OCI-LY7 (cell line): ENCODE data around the gene TCL1B. TPM values are rescaled to one million over a fixed set of nuclear protein-coding genes. Genes with fewer than 3 reads are reported as not detected.

Source experiments
- BruUV-seq: library from RNA; stranded (reverse); fragments of 400-500 nt; replicated peaks from 2 replicates; lab custom pipeline; 2021; lab: Mats Ljungman, UMichigan
- CTCF ChIA-PET: fragments of 300-600 bp; sonication (Branson Sonifier 250); formaldehyde crosslinking; loops from one replicate; lab custom pipeline; 2022; ENCODE audit warnings: antibody characterized with exemption; ENCODE audit not compliant: unreplicated experiment; lab: Charles Lee
- POLR2A ChIA-PET: fragments of 300-600 bp; sonication (Branson Sonifier 250); formaldehyde crosslinking; loops from one replicate; lab custom pipeline; 2022; ENCODE audit warnings: antibody characterized with exemption; lab: Charles Lee
- DNase-seq: peaks from one replicate; pipeline ENCODE4 v3.0.0-alpha.2; 2015; ENCODE audit warnings: low spot score
- H2AFZ ChIP-seq: fragments of 200-600 bp; sonication (generic), shearing (Covaris generic); 2 replicates; pipeline ENCODE4 v1.6.1; 2014; ENCODE audit warnings: mild to moderate bottlenecking, antibody characterized with exemption, low read length, moderate library complexity
- H3K27ac ChIP-seq: fragments of 200-600 bp; sonication (generic); 2 replicates; pipeline ENCODE4 v1.5.1; 2014; ENCODE audit warnings: mixed run types, low read depth, mild to moderate bottlenecking, moderate library complexity, low read length, inconsistent platforms; ENCODE audit not compliant: poor library complexity, severe bottlenecking
- H3K36me3 ChIP-seq: fragments of 200-600 bp; sonication (generic); 2 replicates; pipeline ENCODE4 v1.6.1; 2014; ENCODE audit warnings: mild to moderate bottlenecking, antibody characterized with exemption, low read length, moderate library complexity, mixed read lengths; ENCODE audit not compliant: insufficient read depth
- H3K4me1 ChIP-seq: fragments of 200-600 bp; sonication (generic); 2 replicates; pipeline ENCODE4 v1.5.1; 2014; ENCODE audit warnings: mild to moderate bottlenecking, low read length; ENCODE audit not compliant: insufficient read depth, poor library complexity, severe bottlenecking
- H3K4me2 ChIP-seq: fragments of 200-600 bp; sonication (generic); 2 replicates; pipeline ENCODE4 v1.6.1; 2014; ENCODE audit warnings: mild to moderate bottlenecking, low read length
- H3K4me3 ChIP-seq: fragments of 200-600 bp; sonication (generic); 2 replicates; pipeline ENCODE4 v1.5.1; 2014; ENCODE audit warnings: mild to moderate bottlenecking, low read depth, low read length; ENCODE audit not compliant: poor library complexity, severe bottlenecking
- H3K79me2 ChIP-seq: fragments of 200-600 bp; sonication (generic); 2 replicates; pipeline ENCODE4 v1.6.1; 2016; ENCODE audit warnings: low read depth, mild to moderate bottlenecking, low read length, moderate library complexity, mixed read lengths; ENCODE audit not compliant: insufficient read depth
- H3K9me2 ChIP-seq: fragments of 200-600 bp; sonication (generic); 2 replicates; pipeline ENCODE4 v1.6.1; 2016; ENCODE audit warnings: mild to moderate bottlenecking, low read length, mixed read lengths; ENCODE audit not compliant: insufficient read depth
- H3K9me3 ChIP-seq: fragments of 200-600 bp; sonication (generic); 2 replicates; pipeline ENCODE4 v1.6.1; 2014; ENCODE audit warnings: mild to moderate bottlenecking, mixed run types, low read length, mixed read lengths
- H4K20me1 ChIP-seq: fragments of 200-600 bp; sonication (generic); 2 replicates; pipeline ENCODE4 v1.6.1; 2014; ENCODE audit warnings: mild to moderate bottlenecking, antibody characterized with exemption, low read length, moderate library complexity, mixed read lengths; ENCODE audit not compliant: insufficient read depth
- CTCF ChIP-seq: fragments of 200-600 bp; sonication (generic); conservative IDR thresholded peaks from 2 replicates; pipeline ENCODE4 v1.5.1; 2014; ENCODE audit warnings: mild to moderate bottlenecking, antibody characterized with exemption, low read length, moderate library complexity, mixed read lengths
- EZH2phosphoT487 ChIP-seq: fragments of 200-600 bp; sonication (generic); IDR thresholded peaks from 2 replicates; pipeline ENCODE4 v1.6.1; 2018; ENCODE audit warnings: low read depth, borderline replicate concordance, mild to moderate bottlenecking, mixed run types, antibody characterized with exemption, low read length, moderate library complexity, mixed read lengths
- intact Hi-C: fragments of 100-400 bp; cut with micrococcal nuclease; formaldehyde crosslinking; loops from one replicate; pipeline ENCODE4 v1.10.0; 2022; ENCODE audit not compliant: unreplicated experiment
- total RNA-seq, 2 experiments: library from RNA; depleted of rRNA in 1 of 2; stranded (reverse); fragments of >200 nt in 1 of 2; shearing (Covaris generic) in 1 of 2; gene quantifications; 2 replicates each; pipeline ENCODE4 v1.2.3, GENCODE V29; 2014 to 2022

The TCL1B gene
- total RNA-seq, 2 experiments from 2014 or later, result 5.6 to 75.2 TPM

DNA sequence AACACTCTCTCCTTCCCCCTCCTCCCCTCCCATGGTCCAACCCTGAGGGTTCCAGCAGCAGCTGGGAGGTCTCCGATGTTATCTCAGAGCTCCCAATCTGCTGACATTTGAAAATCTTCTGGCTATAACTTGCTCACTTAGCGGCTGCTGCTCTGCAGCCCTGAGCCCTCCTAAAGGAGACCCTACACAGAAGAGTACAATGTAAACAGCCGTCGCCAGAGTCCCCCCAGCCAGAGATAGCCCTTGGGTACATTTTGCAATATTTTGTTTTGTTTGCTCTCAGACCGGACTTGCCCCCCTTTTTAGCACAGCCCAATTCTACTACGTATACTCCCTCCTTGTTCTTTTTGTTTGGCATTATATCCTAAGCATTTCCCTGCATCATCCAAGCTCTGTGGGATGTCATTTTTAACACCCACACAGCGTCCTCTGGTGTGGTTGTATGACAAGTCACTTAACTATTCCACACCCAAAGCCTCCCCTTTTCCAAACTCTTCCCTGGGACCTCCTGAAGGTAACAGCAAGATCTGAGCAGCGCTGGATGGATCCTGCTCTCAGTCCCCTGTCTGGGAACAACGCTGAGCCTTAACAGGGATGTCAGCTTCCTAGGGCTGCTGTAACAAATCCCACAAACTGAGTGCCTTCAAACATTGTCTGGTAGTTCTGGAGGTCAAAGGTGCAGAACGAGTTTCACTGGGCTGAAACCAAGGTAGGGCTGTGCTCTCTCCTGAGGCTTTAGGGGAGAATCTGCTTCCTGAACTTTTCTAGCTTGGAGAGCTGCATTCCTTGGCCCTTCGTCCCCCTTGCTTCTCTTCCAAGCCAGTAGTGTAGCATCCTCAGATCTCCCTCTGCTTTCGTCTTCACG is 25.3 kb upstream of the TCL1B start:
- peaks cover 94% of the 10 kb centered on the region for H3K4me1 ChIP-seq
- POLR2A ChIA-PET, result interaction anchor here (0.7 to 13.1 kb wide), 6 partner anchors 9 to 51 kb away, joined by 3 to 235 read pairs (median 6); partner anchors contain the start of gene TCL1B
- 0 out of 2 replicates have a peak, but pooled peaks have one; percentile 21 for TF ChIP-seq CTCF
- no peak for TF ChIP-seq EZH2phosphoT487

GRCh38 chr14:95662376-95663186 is 23.6 kb upstream of the TCL1B start:
- DNase-seq, result peak; percentile 73
- H3K9me2 ChIP-seq, result no peaks in the 10 kb centered on the region
- peak overlapping the region; percentile 79 for H3K4me2 ChIP-seq
- ChIA-PET CTCF (no interaction called here), POLR2A (interaction anchor here (0.6 to 13.1 kb wide), 14 partner anchors 9 to 829 kb away, joined by 3 to 235 read pairs (median 6); partner anchors contain the start of gene TCL1B)
- H3K79me2 ChIP-seq, result peaks cover 9% of the 10 kb centered on the region; the same call in 1 of the 2 replicates
- H3K4me1 ChIP-seq, result peaks cover 96% of the 10 kb centered on the region
- H3K4me3 ChIP-seq, result peak overlapping the region; percentile 48
- H2AFZ ChIP-seq, result peak overlapping the region; percentile 81; the same call in 1 of the 2 replicates
- no peaks in the 10 kb centered on the region for H3K9me3 ChIP-seq
- TF ChIP-seq CTCF, result no peak
- TF ChIP-seq EZH2phosphoT487, result no peak
- no peaks in the 10 kb centered on the region for H3K36me3 ChIP-seq
- peak overlapping the region; percentile 98 for H3K27ac ChIP-seq
- TSS peak; percentile 71 for BruUV-seq
- no peaks in the 10 kb centered on the region for H4K20me1 ChIP-seq
- intact Hi-C loops, result loop anchor here (10.0 kb wide), 2 partner anchors 198 to 1708 kb away; no protein-coding TSS in a partner anchor

More for the DNA sequence above, 25.3 kb upstream of the TCL1B start:
- no peak for DNase-seq
- intact Hi-C loops, result loop anchor here (10.0 kb wide), 2 partner anchors 196 to 1706 kb away; no protein-coding TSS in a partner anchor
- CTCF ChIA-PET, result no interaction called here
- no TSS peak for BruUV-seq
- H2AFZ ChIP-seq, result peak overlapping the region; percentile 33; the same call in 1 of the 2 replicates
- no peaks in the 10 kb centered on the region for H3K36me3 ChIP-seq
- H3K9me2 ChIP-seq, result no peaks in the 10 kb centered on the region
- no peaks in the 10 kb centered on the region for H3K79me2 ChIP-seq
- no peaks in the 10 kb centered on the region for H3K9me3 ChIP-seq
- H3K4me2 ChIP-seq, result peak overlapping the region; percentile 79
- H3K4me3 ChIP-seq, result peak overlapping the region; percentile 48
- peak overlapping the region; percentile 98 for H3K27ac ChIP-seq
- no peaks in the 10 kb centered on the region for H4K20me1 ChIP-seq
